PFSK-1 (cell line): ENCODE data around the gene EPS15.

Experiments used
- POLR2AphosphoS5 ChIP-seq: IDR thresholded peaks from 2 replicates; pipeline ENCODE4 v1.6.1; 2012; ENCODE audit warnings: low read depth, mild to moderate bottlenecking, control low read depth, low read length, moderate library complexity
- TF ChIP-seq, protein P1 (sequence below), 2 experiments: IDR thresholded peaks; 2 replicates each; pipeline versions ENCODE4 v1.6.1 to v1.8.0; 2011 to 2012; ENCODE audit warnings: low read depth in 2 of 2, low read length in 2 of 2, control low read depth in 1 of 2, inconsistent platforms in 1 of 2, mild to moderate bottlenecking in 1 of 2, moderate library complexity in 1 of 2; ENCODE audit not compliant: insufficient read depth in 1 of 2

- TF ChIP-seq POLR2AphosphoS5, result no peak
- TF ChIP-seq, protein P1, sequence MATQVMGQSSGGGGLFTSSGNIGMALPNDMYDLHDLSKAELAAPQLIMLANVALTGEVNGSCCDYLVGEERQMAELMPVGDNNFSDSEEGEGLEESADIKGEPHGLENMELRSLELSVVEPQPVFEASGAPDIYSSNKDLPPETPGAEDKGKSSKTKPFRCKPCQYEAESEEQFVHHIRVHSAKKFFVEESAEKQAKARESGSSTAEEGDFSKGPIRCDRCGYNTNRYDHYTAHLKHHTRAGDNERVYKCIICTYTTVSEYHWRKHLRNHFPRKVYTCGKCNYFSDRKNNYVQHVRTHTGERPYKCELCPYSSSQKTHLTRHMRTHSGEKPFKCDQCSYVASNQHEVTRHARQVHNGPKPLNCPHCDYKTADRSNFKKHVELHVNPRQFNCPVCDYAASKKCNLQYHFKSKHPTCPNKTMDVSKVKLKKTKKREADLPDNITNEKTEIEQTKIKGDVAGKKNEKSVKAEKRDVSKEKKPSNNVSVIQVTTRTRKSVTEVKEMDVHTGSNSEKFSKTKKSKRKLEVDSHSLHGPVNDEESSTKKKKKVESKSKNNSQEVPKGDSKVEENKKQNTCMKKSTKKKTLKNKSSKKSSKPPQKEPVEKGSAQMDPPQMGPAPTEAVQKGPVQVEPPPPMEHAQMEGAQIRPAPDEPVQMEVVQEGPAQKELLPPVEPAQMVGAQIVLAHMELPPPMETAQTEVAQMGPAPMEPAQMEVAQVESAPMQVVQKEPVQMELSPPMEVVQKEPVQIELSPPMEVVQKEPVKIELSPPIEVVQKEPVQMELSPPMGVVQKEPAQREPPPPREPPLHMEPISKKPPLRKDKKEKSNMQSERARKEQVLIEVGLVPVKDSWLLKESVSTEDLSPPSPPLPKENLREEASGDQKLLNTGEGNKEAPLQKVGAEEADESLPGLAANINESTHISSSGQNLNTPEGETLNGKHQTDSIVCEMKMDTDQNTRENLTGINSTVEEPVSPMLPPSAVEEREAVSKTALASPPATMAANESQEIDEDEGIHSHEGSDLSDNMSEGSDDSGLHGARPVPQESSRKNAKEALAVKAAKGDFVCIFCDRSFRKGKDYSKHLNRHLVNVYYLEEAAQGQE (IDR thresholded peaks at IDR 0.05; ENCODE audit: insufficient read depth in 1 of 2, low read depth in 2 of 2, low read length in 2 of 2), result no peak
Observed at GRCh38 chr1:51445351-51446090, 73.5 kb downstream of the EPS15 start.
